ENCODE data around the gene EPAS1. TPM values are rescaled to one million over a fixed set of nuclear protein-coding genes. Genes with fewer than 3 reads are reported as not detected.
A peak's percentile ranks its signal among the peaks of the same experiment; 100 is the strongest.

The EPAS1 gene
- total RNA-seq, 1 experiment from 2014 or later, result 77.3 TPM

DNA sequence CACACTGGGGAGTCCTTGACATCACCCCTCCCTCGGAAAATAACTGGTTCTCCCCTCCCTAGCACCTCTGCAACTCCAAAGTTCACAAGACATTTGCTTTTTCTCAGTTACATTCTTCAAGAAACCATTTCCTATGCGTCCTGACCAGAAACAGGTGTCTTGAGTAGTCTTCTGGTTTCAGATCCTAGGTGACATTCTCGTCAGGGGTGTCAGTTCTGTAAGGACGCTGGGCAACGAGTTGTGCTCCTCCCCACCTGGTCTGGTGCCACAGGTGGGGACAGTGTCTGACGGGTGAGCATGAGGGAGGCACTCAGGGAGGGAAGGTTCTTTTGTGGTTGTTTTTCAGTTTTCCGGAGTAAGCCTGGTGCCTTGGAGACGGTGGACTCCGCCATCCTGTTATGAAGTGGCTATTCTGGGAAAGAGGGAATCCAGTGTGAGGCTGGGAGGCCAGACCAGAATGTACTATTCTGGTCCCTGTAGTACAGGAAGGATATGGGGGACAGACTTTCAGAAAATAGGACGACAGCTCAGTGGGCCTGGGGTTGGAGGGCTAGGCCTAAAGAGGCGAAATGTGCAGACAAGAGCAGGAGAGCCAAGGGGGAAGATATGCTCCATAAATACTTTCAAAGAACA, 50.6 kb downstream of the EPAS1 start:
- no peak for TF ChIP-seq CTCF (IDR thresholded peaks at IDR 0.05; ENCODE audit: insufficient read depth in 1 of 2, low read depth in 1 of 2, low read length in 1 of 2, severe bottlenecking in 1 of 2, unreplicated experiment in 1 of 2)
- ChIA-PET POLR2A (interaction anchor here (0.6 to 1.0 kb wide), 2 partner anchors 12 to 54 kb away, joined by 3 read pairs; no protein-coding TSS in a partner anchor), CTCF (no interaction called here)
- Histone ChIP-seq H3K36me3 (ENCODE audit: control insufficient read depth, insufficient read depth, low read length) (peaks cover 5% of the 10 kb centered on the region; the same call in 1 of the 2 replicates), H3K4me3 (ENCODE audit: low read depth, low read length) (no peak overlapping the region), H3K27me3 (replicated peaks; ENCODE audit: control insufficient read depth, insufficient read depth, low read length) (no peaks in the 10 kb centered on the region), H3K9me3 (no peaks in the 10 kb centered on the region), H3K4me1 (no peaks in the 10 kb centered on the region)
- peaks cover 26% of the 10 kb centered on the region for H3K36me3 Mint-ChIP-seq (ENCODE audit: insufficient read depth, unreplicated experiment)
- H3K27me3 Mint-ChIP-seq (ENCODE audit: insufficient read depth, unreplicated experiment), result no peaks in the 10 kb centered on the region
- intact Hi-C loops (cut with micrococcal nuclease; ENCODE audit: unreplicated experiment), result no loop called here
- no TSS peak for BruUV-seq (replicated peaks)
- no peak overlapping the region for H3K4me3 Mint-ChIP-seq (ENCODE audit: unreplicated experiment)
- DNase-seq, result no peak
- no peaks in the 10 kb centered on the region for H3K4me1 Mint-ChIP-seq (ENCODE audit: low read depth, unreplicated experiment)
- no peak overlapping the region for H3K27ac Mint-ChIP-seq (ENCODE audit: unreplicated experiment)
- no peaks in the 10 kb centered on the region for H3K9me3 Mint-ChIP-seq (ENCODE audit: unreplicated experiment)

DNA sequence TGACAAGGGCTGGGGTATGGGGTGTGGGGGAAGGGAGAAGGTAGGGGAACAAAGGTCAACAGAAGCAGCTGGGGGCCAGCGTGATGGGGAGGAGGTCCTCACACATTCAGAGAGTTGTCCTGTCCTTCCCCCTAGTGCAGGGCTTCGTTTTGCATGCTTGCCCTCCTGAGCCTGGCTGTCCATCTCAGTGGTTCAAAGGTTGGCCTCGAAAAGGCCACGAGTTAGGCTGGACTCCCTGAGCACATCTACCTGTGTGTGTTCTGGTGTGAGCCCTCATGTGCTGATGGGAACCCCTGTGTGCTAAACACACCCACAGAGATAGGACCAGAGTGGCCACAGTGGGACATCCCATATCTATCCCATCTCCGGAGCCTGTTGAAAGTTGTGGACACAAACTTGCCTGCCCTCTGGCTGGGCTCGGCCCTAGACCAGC, 51.9 kb downstream of the EPAS1 start:
- Histone ChIP-seq H3K4me1 (no peaks in the 10 kb centered on the region), H3K4me3 (ENCODE audit: low read depth, low read length) (no peak overlapping the region), H3K36me3 (ENCODE audit: control insufficient read depth, insufficient read depth, low read length) (peaks cover 5% of the 10 kb centered on the region; the same call in 1 of the 2 replicates), H3K9me3 (no peaks in the 10 kb centered on the region), H3K27me3 (replicated peaks; ENCODE audit: control insufficient read depth, insufficient read depth, low read length) (no peaks in the 10 kb centered on the region)
- intact Hi-C loops (cut with micrococcal nuclease; ENCODE audit: unreplicated experiment), result no loop called here
- Mint-ChIP-seq H3K4me1 (ENCODE audit: low read depth, unreplicated experiment) (no peaks in the 10 kb centered on the region), H3K27ac (ENCODE audit: unreplicated experiment) (no peak overlapping the region), H3K4me3 (ENCODE audit: unreplicated experiment) (no peak overlapping the region), H3K36me3 (ENCODE audit: insufficient read depth, unreplicated experiment) (peaks cover 29% of the 10 kb centered on the region), H3K27me3 (ENCODE audit: insufficient read depth, unreplicated experiment) (no peaks in the 10 kb centered on the region), H3K9me3 (ENCODE audit: unreplicated experiment) (no peaks in the 10 kb centered on the region)
- peak in 1 of 2 experiments; percentile 7 for TF ChIP-seq CTCF (IDR thresholded peaks at IDR 0.05; ENCODE audit: insufficient read depth in 1 of 2, low read depth in 1 of 2, low read length in 1 of 2, severe bottlenecking in 1 of 2, unreplicated experiment in 1 of 2)
- DNase-seq, result no peak
- BruUV-seq (replicated peaks), result no TSS peak
- ChIA-PET CTCF (no interaction called here), POLR2A (no interaction called here)

DNA sequence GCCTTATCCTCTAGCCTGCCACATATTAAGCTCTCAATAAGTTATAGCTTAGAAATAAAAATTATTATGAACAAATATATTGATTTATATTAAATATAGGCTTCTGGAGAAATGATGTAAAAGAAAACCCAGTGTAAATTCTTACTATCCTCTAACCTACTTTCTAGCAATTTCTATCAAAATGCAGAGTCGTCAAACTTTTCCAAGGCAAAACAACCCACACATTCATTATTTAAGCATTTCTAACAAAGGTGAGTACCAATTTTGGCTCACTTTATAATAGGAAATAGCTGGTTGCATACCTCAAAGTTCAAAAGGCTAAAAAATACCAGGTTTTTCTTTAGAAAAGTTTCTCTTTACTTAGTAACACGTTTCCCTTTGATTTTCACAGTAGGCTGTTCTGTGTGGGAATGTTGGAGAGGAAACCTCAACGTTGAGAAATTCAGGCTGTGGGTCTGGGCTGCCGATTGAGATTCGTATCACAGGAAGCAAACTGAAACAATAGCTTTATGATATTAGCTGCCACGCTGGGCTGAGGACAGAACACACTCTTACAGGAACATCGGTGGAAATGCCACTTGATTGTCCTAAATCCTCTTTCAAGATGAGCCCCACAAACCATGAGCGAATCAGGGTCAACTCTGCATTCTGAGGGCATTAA, 53.0 kb downstream of the EPAS1 start:
- Mint-ChIP-seq H3K4me1 (ENCODE audit: low read depth, unreplicated experiment) (no peaks in the 10 kb centered on the region), H3K36me3 (ENCODE audit: insufficient read depth, unreplicated experiment) (peaks cover 29% of the 10 kb centered on the region), H3K9me3 (ENCODE audit: unreplicated experiment) (no peaks in the 10 kb centered on the region), H3K27ac (ENCODE audit: unreplicated experiment) (no peak overlapping the region), H3K4me3 (ENCODE audit: unreplicated experiment) (no peak overlapping the region), H3K27me3 (ENCODE audit: insufficient read depth, unreplicated experiment) (no peaks in the 10 kb centered on the region)
- intact Hi-C loops (cut with micrococcal nuclease; ENCODE audit: unreplicated experiment), result no loop called here
- H3K36me3 ChIP-seq (ENCODE audit: control insufficient read depth, insufficient read depth, low read length), result peaks cover 5% of the 10 kb centered on the region; the same call in 1 of the 2 replicates
- BruUV-seq (replicated peaks), result no TSS peak
- DNase-seq, result no peak
- ChIA-PET CTCF (no interaction called here), POLR2A (no interaction called here)
- TF ChIP-seq CTCF (IDR thresholded peaks at IDR 0.05; ENCODE audit: insufficient read depth in 1 of 2, low read depth in 1 of 2, low read length in 1 of 2, severe bottlenecking in 1 of 2, unreplicated experiment in 1 of 2), result no peak
- no peak overlapping the region for H3K4me3 ChIP-seq (ENCODE audit: low read depth, low read length)
- no peaks in the 10 kb centered on the region for H3K4me1 ChIP-seq
- no peaks in the 10 kb centered on the region for H3K27me3 ChIP-seq (replicated peaks; ENCODE audit: control insufficient read depth, insufficient read depth, low read length)
- no peaks in the 10 kb centered on the region for H3K9me3 ChIP-seq
